CD14-positive monocyte (primary cell): ENCODE measurements around the gene FAM83G. TPM values are rescaled to one million over a fixed set of nuclear protein-coding genes. Genes with fewer than 3 reads are reported as not detected.

Experiments used
- DNase-seq, 3 donors: peaks; one replicate each; pipeline ENCODE4 v3.0.0-alpha.2; 2011 to 2022
- H2AFZ ChIP-seq: 2 replicates; pipeline ENCODE4 v1.6.0; 2012; ENCODE audit warnings: mild to moderate bottlenecking, low read depth, low read length, inconsistent platforms; ENCODE audit not compliant: insufficient read depth, poor library complexity, severe bottlenecking
- H3K27ac ChIP-seq, 2 donors: 1 replicate in 1 of 2; 2 replicates in 1 of 2; pipeline ENCODE4 v1.5.1; 2012 to 2013; ENCODE audit warnings: low read length in 2 of 2, control low read depth in 1 of 2, inconsistent platforms in 1 of 2, low read depth in 1 of 2, mild to moderate bottlenecking in 1 of 2
- H3K27me3 ChIP-seq, 2 donors: one replicate each; pipeline versions ENCODE4 v1.6.0 to v1.6.1; 2011 to 2013; ENCODE audit warnings: low read length in 2 of 2; ENCODE audit not compliant: control insufficient read depth in 2 of 2, insufficient read depth in 2 of 2
- H3K36me3 ChIP-seq, 2 donors: replicated peaks in 1 of 2; 1 replicate in 1 of 2; 2 replicates in 1 of 2; pipeline versions ENCODE4 v1.5.1 to v1.6.1; 2012 to 2013; ENCODE audit warnings: low read length in 2 of 2, control low read depth in 1 of 2, inconsistent platforms in 1 of 2, mild to moderate bottlenecking in 1 of 2; ENCODE audit not compliant: insufficient read depth in 2 of 2, control insufficient read depth in 1 of 2
- H3K4me1 ChIP-seq, 2 donors: 1 replicate in 1 of 2; 2 replicates in 1 of 2; pipeline versions ENCODE4 v1.5.1 to v1.6.1; 2012 to 2013; ENCODE audit warnings: low read length in 2 of 2, control low read depth in 1 of 2, inconsistent platforms in 1 of 2, mild to moderate bottlenecking in 1 of 2, moderate library complexity in 1 of 2; ENCODE audit not compliant: insufficient read depth in 2 of 2, control insufficient read depth in 1 of 2
- H3K4me2 ChIP-seq: replicated peaks from 2 replicates; pipeline ENCODE3; 2012; ENCODE audit warnings: low read length, moderate library complexity, mild to moderate bottlenecking; ENCODE audit not compliant: poor library complexity, severe bottlenecking; ENCODE audit errors: extremely low read depth
- H3K4me3 ChIP-seq, 3 experiments: fragments of 200-600 bp in 1 of 3; sonication (generic) in 1 of 3; replicated peaks in 1 of 3; 1 replicate in 2 of 3; 2 replicates in 1 of 3; pipeline ENCODE4 v1.5.1; 2011 to 2013; ENCODE audit warnings: low read length in 3 of 3, mild to moderate bottlenecking in 3 of 3, control low read depth in 2 of 3, low read depth in 2 of 3, inconsistent platforms in 1 of 3, moderate library complexity in 1 of 3
- H3K79me2 ChIP-seq: 2 replicates; pipeline ENCODE4 v1.6.0; 2012; ENCODE audit warnings: mild to moderate bottlenecking, control low read depth, inconsistent platforms, low read length, moderate library complexity; ENCODE audit not compliant: insufficient read depth
- H3K9ac ChIP-seq: 2 replicates; pipeline ENCODE4 v1.6.0; 2017; ENCODE audit warnings: low read length, mild to moderate bottlenecking; ENCODE audit not compliant: insufficient read depth, poor library complexity, severe bottlenecking
- H3K9me3 ChIP-seq, 2 donors: replicated peaks in 1 of 2; 1 replicate in 1 of 2; 2 replicates in 1 of 2; pipeline versions ENCODE4 v1.5.1 to v1.6.1; 2012 to 2013; ENCODE audit warnings: low read length in 2 of 2, control low read depth in 1 of 2; ENCODE audit not compliant: control insufficient read depth in 1 of 2, insufficient read depth in 1 of 2
- H4K20me1 ChIP-seq: 2 replicates; pipeline ENCODE4 v1.6.0; 2012; ENCODE audit warnings: mild to moderate bottlenecking, low read length, control low read depth, moderate library complexity; ENCODE audit not compliant: insufficient read depth
- H3K27ac Mint-ChIP-seq, 7 donors: one replicate each; pipeline ENCODE4 v1.8.0; 2020; ENCODE audit warnings: mild to moderate bottlenecking in 7 of 7, mixed read lengths in 7 of 7, moderate library complexity in 6 of 7, inconsistent platforms in 2 of 7
- H3K27me3 Mint-ChIP-seq, 3 donors: one replicate each; pipeline ENCODE4 v1.8.0; 2021 to 2022; ENCODE audit warnings: low read depth in 3 of 3, mild to moderate bottlenecking in 3 of 3, mixed read lengths in 3 of 3, moderate library complexity in 3 of 3, inconsistent platforms in 1 of 3
- H3K36me3 Mint-ChIP-seq, 2 donors: one replicate each; pipeline ENCODE4 v1.8.0; 2020; ENCODE audit warnings: mixed read lengths in 2 of 2, inconsistent platforms in 1 of 2, mild to moderate bottlenecking in 1 of 2
- H3K4me1 Mint-ChIP-seq: one replicate; pipeline ENCODE4 v1.8.0; 2020; ENCODE audit warnings: mild to moderate bottlenecking, mixed read lengths
- H3K4me3 Mint-ChIP-seq, 2 donors: one replicate each; pipeline ENCODE4 v1.8.0; 2020; ENCODE audit warnings: mild to moderate bottlenecking in 2 of 2, mixed read lengths in 2 of 2, moderate library complexity in 1 of 2
- H3K9me3 Mint-ChIP-seq, 7 donors: one replicate each; pipeline ENCODE4 v1.8.0; 2020 to 2022; ENCODE audit warnings: mixed read lengths in 7 of 7, mild to moderate bottlenecking in 6 of 7, moderate library complexity in 6 of 7, inconsistent platforms in 2 of 7
- WGBS: methylation state at CpG from one replicate; pipeline ENCODE4 v1.1.5; 2013; ENCODE audit warnings: missing lambda C conversion rate; ENCODE audit not compliant: insufficient coverage; 5-methylcytosine and 5-hydroxymethylcytosine counted together
- intact Hi-C, 2 donors: fragments of 100-400 bp; cut with micrococcal nuclease; formaldehyde crosslinking; loops; one replicate each; pipeline versions ENCODE4 v1.15.0 to v1.15.1; 2023
- polyA plus RNA-seq, 3 donors: library from polyadenylated mRNA; depleted of rRNA in 1 of 3; unstranded in 2 of 3; stranded (reverse) in 1 of 3; fragments of 300-500 nt in 2 of 3; fragments of >200 nt in 1 of 3; fragmentation: Illumina TruSeq in 2 of 3; gene quantifications; 1 replicate in 2 of 3; 2 replicates in 1 of 3; pipeline ENCODE4 v1.2.3, GENCODE V29; 2012 to 2021
- TF ChIP-seq, protein P1 (sequence below): fragments of 200-600 bp; IDR thresholded peaks from one replicate; pipeline ENCODE4 v1.8.0; 2022; ENCODE audit warnings: antibody characterized with exemption, mild to moderate bottlenecking

The FAM83G gene
- polyA plus RNA-seq, 3 donors = 0.04 to 0.17 (median 0.08) TPM

DNA sequence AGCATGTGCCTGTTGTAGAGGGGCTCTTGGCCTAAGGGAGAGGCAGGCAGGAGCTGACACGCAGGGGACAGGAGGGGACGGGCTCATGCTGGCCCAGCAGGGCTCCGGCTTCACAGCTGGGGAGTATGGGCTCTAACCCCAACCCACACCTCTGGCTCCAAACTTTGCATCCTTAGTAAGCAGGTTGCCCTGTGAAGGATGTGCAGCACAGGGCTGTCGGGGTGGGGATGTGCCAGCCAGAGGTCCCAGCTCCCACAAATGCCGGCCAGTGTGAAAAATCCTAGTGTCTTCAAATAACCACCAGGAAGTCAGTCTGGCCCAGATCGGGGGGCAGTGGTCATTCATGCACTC is 14.0 kb upstream of the FAM83G start:
- no peak overlapping the region for H3K4me3 ChIP-seq
- Mint-ChIP-seq H3K27ac (no peak overlapping the region), H3K4me3 (no peak overlapping the region), H3K27me3 (peaks cover 3 to 7% (median 3%) of the 10 kb centered on the region in 3 donors), H3K9me3 (peaks cover 0 to 4% (median 0%) of the 10 kb centered on the region in 7 donors), H3K36me3 (peaks cover 3 to 5% of the 10 kb centered on the region in 2 donors), H3K4me1 (no peaks in the 10 kb centered on the region)
- H3K27ac ChIP-seq = no peak overlapping the region
- no peak overlapping the region for H3K4me2 ChIP-seq
- no peaks in the 10 kb centered on the region for H3K4me1 ChIP-seq
- no peaks in the 10 kb centered on the region for H4K20me1 ChIP-seq
- TF ChIP-seq, protein P1, sequence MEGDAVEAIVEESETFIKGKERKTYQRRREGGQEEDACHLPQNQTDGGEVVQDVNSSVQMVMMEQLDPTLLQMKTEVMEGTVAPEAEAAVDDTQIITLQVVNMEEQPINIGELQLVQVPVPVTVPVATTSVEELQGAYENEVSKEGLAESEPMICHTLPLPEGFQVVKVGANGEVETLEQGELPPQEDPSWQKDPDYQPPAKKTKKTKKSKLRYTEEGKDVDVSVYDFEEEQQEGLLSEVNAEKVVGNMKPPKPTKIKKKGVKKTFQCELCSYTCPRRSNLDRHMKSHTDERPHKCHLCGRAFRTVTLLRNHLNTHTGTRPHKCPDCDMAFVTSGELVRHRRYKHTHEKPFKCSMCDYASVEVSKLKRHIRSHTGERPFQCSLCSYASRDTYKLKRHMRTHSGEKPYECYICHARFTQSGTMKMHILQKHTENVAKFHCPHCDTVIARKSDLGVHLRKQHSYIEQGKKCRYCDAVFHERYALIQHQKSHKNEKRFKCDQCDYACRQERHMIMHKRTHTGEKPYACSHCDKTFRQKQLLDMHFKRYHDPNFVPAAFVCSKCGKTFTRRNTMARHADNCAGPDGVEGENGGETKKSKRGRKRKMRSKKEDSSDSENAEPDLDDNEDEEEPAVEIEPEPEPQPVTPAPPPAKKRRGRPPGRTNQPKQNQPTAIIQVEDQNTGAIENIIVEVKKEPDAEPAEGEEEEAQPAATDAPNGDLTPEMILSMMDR = no peak
- no peak overlapping the region for H2AFZ ChIP-seq
- no peaks in the 10 kb centered on the region for H3K9me3 ChIP-seq
- no peaks in the 10 kb centered on the region for H3K36me3 ChIP-seq
- H3K79me2 ChIP-seq = no peaks in the 10 kb centered on the region
- DNase-seq = no peak
- intact Hi-C loops = no loop called here
- H3K27me3 ChIP-seq = no peaks in the 10 kb centered on the region
- 100% methylated on average over 2 of the region's 6 CpGs for WGBS
- peak overlapping the region; percentile 8 for H3K9ac ChIP-seq

DNA sequence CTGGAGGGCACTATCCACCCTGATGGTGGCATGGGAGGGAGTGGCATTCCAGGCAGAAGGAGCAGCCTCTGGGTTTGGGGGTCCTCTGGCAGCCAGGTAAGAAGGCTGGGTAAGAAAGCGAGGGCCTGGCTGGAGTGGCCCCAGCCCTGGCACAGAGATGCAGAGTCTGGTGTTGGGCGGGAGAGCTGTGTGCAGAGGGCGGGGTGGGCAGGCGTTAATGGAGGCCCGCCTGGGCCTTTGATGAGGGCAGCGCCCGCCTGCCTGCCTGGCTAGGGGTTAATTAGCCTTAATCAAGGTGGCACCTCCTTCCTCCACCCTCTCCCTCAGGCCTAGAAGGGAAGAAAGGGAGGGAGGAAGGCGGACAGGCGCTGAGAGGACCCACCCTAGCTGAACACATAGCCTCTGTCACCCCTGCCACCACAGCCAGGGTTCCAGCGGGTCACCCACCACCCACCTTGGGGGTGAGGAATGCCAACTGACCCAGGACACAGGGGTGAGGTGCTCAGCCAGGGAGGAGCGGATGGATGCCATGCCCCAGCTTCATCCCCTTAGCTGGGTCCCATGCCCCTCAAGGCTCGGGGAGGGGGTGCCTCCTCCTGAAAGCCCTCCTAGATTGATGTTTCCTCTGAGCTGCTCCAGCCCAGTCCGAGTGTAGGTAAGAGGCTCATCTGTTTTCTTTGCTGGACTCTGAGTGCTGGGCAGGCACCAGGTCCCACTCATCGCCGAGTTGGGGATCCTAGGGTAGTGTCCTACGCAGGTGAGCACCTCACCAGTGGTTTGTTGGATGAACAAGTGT is 13.4 kb upstream of the FAM83G start:
- Mint-ChIP-seq H3K36me3 (peaks cover 3 to 5% of the 10 kb centered on the region in 2 donors), H3K27me3 (peaks cover 3 to 7% (median 3%) of the 10 kb centered on the region in 3 donors), H3K4me3 (no peak overlapping the region), H3K4me1 (no peaks in the 10 kb centered on the region), H3K9me3 (peaks cover 0 to 4% (median 0%) of the 10 kb centered on the region in 7 donors), H3K27ac (peak overlapping the region in 1 of 7 donors; percentile 48)
- H3K79me2 ChIP-seq = no peaks in the 10 kb centered on the region
- H3K27me3 ChIP-seq = no peaks in the 10 kb centered on the region
- intact Hi-C loops = no loop called here
- 84% methylated on average over 5 of the region's 16 CpGs for WGBS
- H3K9me3 ChIP-seq = no peaks in the 10 kb centered on the region
- H3K9ac ChIP-seq = no peak overlapping the region
- no peak overlapping the region for H3K4me3 ChIP-seq
- H3K27ac ChIP-seq = no peak overlapping the region
- H2AFZ ChIP-seq = no peak overlapping the region
- no peaks in the 10 kb centered on the region for H3K4me1 ChIP-seq
- DNase-seq = no peak
- TF ChIP-seq, protein P1 = no peak
- no peak overlapping the region for H3K4me2 ChIP-seq
- no peaks in the 10 kb centered on the region for H3K36me3 ChIP-seq
- no peaks in the 10 kb centered on the region for H4K20me1 ChIP-seq
